ENCODE results near the gene SRGAP2B.
"Not testable (repeated sequence)": the region's sequence is repeated elsewhere in the genome, so short reads cannot be mapped to it uniquely, and the experiment has no call there.

SRGAP2B gene

GRCh38 chr1:144910729-144911128, 184.4 kb downstream of the SRGAP2B start:
- in situ Hi-C loops (cut with MboI; ENCODE audit: low sequenced_read_pairs), result not testable (repeated sequence)

GRCh38 chr1:144900841-144901240, 194.3 kb downstream of the SRGAP2B start:
- in situ Hi-C loops (cut with MboI; ENCODE audit: low sequenced_read_pairs), result not testable (repeated sequence)

GRCh38 chr1:144894454-144895201, 200.5 kb downstream of the SRGAP2B start:
- in situ Hi-C loops (cut with MboI; ENCODE audit: low sequenced_read_pairs), result not testable (repeated sequence)

GRCh38 chr1:144893710-144894438, 201.3 kb downstream of the SRGAP2B start:
- in situ Hi-C loops (cut with MboI; ENCODE audit: low sequenced_read_pairs), result not testable (repeated sequence)

GRCh38 chr1:144893062-144893461, 202.1 kb downstream of the SRGAP2B start:
- in situ Hi-C loops (cut with MboI; ENCODE audit: low sequenced_read_pairs), result not testable (repeated sequence)

- in situ Hi-C loops (cut with MboI; ENCODE audit: low sequenced_read_pairs), result not testable (repeated sequence)
Measured at GRCh38 chr1:144889450-144890115, 205.5 kb downstream of the SRGAP2B start.

GRCh38 chr1:144883022-144883421, 212.1 kb downstream of the SRGAP2B start:
- in situ Hi-C loops (cut with MboI; ENCODE audit: low sequenced_read_pairs), result not testable (repeated sequence)

GRCh38 chr1:144882343-144882742, 212.8 kb downstream of the SRGAP2B start:
- in situ Hi-C loops (cut with MboI; ENCODE audit: low sequenced_read_pairs), result not testable (repeated sequence)

GRCh38 chr1:144858607-144859006, 236.5 kb downstream of the SRGAP2B start:
- in situ Hi-C loops (cut with MboI; ENCODE audit: low sequenced_read_pairs), result not testable (repeated sequence)

All from HL-60/S4 treated with retinoic acid at 250 ng/mL for 4 days and 3 days (cell line).